Measurements from ENCODE around the gene HCN2.

- TF ChIP-seq CTCF (IDR thresholded peaks at IDR 0.05) (no peak), POLR2A (IDR thresholded peaks at IDR 0.05) (no peak)
Observed at GRCh38 chr19:613732-614567, 24.3 kb downstream of the HCN2 start.
